ENCODE measurements around the gene TBC1D8B.
"Not testable (repeated sequence)": the region's sequence is repeated elsewhere in the genome, so short reads cannot be mapped to it uniquely, and the experiment has no call there.

Gene TBC1D8B

GRCh38 chrX:106802388-106803275 lies at the start of gene TBC1D8B:
Gene TBC1D8B (plus strand): TSS chrX:106802673. CDS start chrX:106802854, 181 bp downstream.
- DNase-seq: peak; percentile 5

GRCh38 chrX:106769288-106769687 lies 33.2 kb upstream of the TBC1D8B start:
- DNase-seq: not testable (repeated sequence)

- no peak for DNase-seq
Measured at GRCh38 chrX:106774981-106775380, 27.5 kb upstream of the TBC1D8B start.

- no peak for DNase-seq
Measured at GRCh38 chrX:106780264-106780663, 22.2 kb upstream of the TBC1D8B start.

- DNase-seq: no peak
Measured at GRCh38 chrX:106780664-106781377, 21.7 kb upstream of the TBC1D8B start.

GRCh38 chrX:106783716-106784115 lies 18.8 kb upstream of the TBC1D8B start:
- DNase-seq: no peak

GRCh38 chrX:106791495-106791894 lies 11.0 kb upstream of the TBC1D8B start:
- DNase-seq: no peak

- no peak for DNase-seq
Measured at GRCh38 chrX:106802063-106802387, 448 bp upstream of the TBC1D8B start.

GRCh38 chrX:106811131-106811910 lies 8.8 kb downstream of the TBC1D8B start:
- DNase-seq: no peak

GRCh38 chrX:106812930-106813329 lies 10.5 kb downstream of the TBC1D8B start:
- DNase-seq: not testable (repeated sequence)

GRCh38 chrX:106814093-106814492 lies 11.6 kb downstream of the TBC1D8B start:
- not testable (repeated sequence) for DNase-seq

- DNase-seq: no peak
Measured at GRCh38 chrX:106862972-106863688, 60.7 kb downstream of the TBC1D8B start.

- no peak for DNase-seq
Measured at GRCh38 chrX:106863697-106864096, 61.2 kb downstream of the TBC1D8B start.

GRCh38 chrX:106872796-106873195 lies 70.3 kb downstream of the TBC1D8B start:
- not testable (repeated sequence) for DNase-seq

GRCh38 chrX:106874075-106874474 lies 71.6 kb downstream of the TBC1D8B start:
- no peak for DNase-seq

GRCh38 chrX:106875151-106875550 lies 72.7 kb downstream of the TBC1D8B start:
- DNase-seq: no peak

- no peak for DNase-seq
Measured at GRCh38 chrX:106889468-106889867, 87.0 kb downstream of the TBC1D8B start.

- no peak for DNase-seq
Measured at GRCh38 chrX:106891762-106892460, 89.4 kb downstream of the TBC1D8B start.

GRCh38 chrX:106894392-106894909 lies 92.0 kb downstream of the TBC1D8B start:
- DNase-seq: peak; percentile 24

GRCh38 chrX:106894978-106895452 lies 92.5 kb downstream of the TBC1D8B start:
- DNase-seq: no peak

GRCh38 chrX:106897259-106897658 lies 94.8 kb downstream of the TBC1D8B start:
- no peak for DNase-seq

GRCh38 chrX:106898462-106898861 lies 96.0 kb downstream of the TBC1D8B start:
- no peak for DNase-seq

All from stimulated activated CD4-positive, alpha-beta T cell treated with anti-CD3 and anti-CD28 coated beads, Interleukin-12 subunit alpha, Interleukin-12 subunit beta, amount 100 ng/mL, for 4 hours (primary cell).